GM23248 (cell line): Measurements from ENCODE around the gene DEDD2. TPM values are rescaled to one million over a fixed set of nuclear protein-coding genes. Genes with fewer than 3 reads are reported as not detected.

ENCODE experiments used
- DNase-seq: peaks from one replicate; pipeline ENCODE4 v3.0.0-alpha.2; 2015
- H2AFZ ChIP-seq: fragments of 200-600 bp; sonication (generic); 2 replicates; pipeline ENCODE4 v1.6.1; 2016; ENCODE audit warnings: antibody characterized with exemption
- H3F3A ChIP-seq: fragments of 200-600 bp; sonication (generic); 2 replicates; pipeline ENCODE4 v1.6.1; 2016; ENCODE audit warnings: mild to moderate bottlenecking, antibody characterized with exemption, mixed run types; ENCODE audit not compliant: insufficient read depth
- H3K27ac ChIP-seq: fragments of 200-600 bp; sonication (generic); 2 replicates; pipeline ENCODE4 v1.5.1; 2016; ENCODE audit warnings: mild to moderate bottlenecking
- H3K27me3 ChIP-seq: fragments of 200-600 bp; sonication (generic); replicated peaks from 2 replicates; pipeline ENCODE4 v1.6.1; 2016; ENCODE audit warnings: mild to moderate bottlenecking; ENCODE audit not compliant: insufficient read depth
- H3K36me3 ChIP-seq: fragments of 200-600 bp; sonication (generic); 2 replicates; pipeline ENCODE4 v1.6.1; 2016; ENCODE audit warnings: low read depth, mild to moderate bottlenecking
- H3K4me1 ChIP-seq: fragments of 200-600 bp; sonication (generic); 2 replicates; pipeline ENCODE4 v1.6.1; 2016; ENCODE audit warnings: mild to moderate bottlenecking; ENCODE audit not compliant: insufficient read depth
- H3K4me2 ChIP-seq: fragments of 200-600 bp; sonication (generic); one replicate; pipeline ENCODE4 v1.6.1; 2016; ENCODE audit warnings: mild to moderate bottlenecking; ENCODE audit not compliant: unreplicated experiment
- H3K4me3 ChIP-seq: fragments of 200-600 bp; sonication (generic); 2 replicates; pipeline ENCODE4 v1.5.1; 2016; ENCODE audit warnings: mild to moderate bottlenecking
- H3K79me2 ChIP-seq: fragments of 200-600 bp; sonication (generic); 2 replicates; pipeline ENCODE4 v1.6.1; 2016; ENCODE audit warnings: mild to moderate bottlenecking; ENCODE audit not compliant: insufficient read depth
- H3K9ac ChIP-seq: fragments of 200-600 bp; sonication (generic); 2 replicates; pipeline ENCODE4 v1.6.1; 2016; ENCODE audit warnings: mild to moderate bottlenecking
- H3K9me2 ChIP-seq: fragments of 200-600 bp; sonication (generic); 2 replicates; pipeline ENCODE4 v1.6.1; 2016; ENCODE audit warnings: mixed run types, mild to moderate bottlenecking, moderate library complexity; ENCODE audit not compliant: insufficient read depth
- H3K9me3 ChIP-seq: fragments of 200-600 bp; sonication (generic); one replicate; pipeline ENCODE4 v1.6.1; 2017; ENCODE audit warnings: low read depth
- H4K20me1 ChIP-seq: fragments of 200-600 bp; sonication (generic); 2 replicates; pipeline ENCODE4 v1.6.0; 2016; ENCODE audit not compliant: insufficient read depth
- EZH2 ChIP-seq: fragments of 200-600 bp; sonication (generic); IDR thresholded peaks from 2 replicates; pipeline ENCODE4 v1.6.1; 2018; ENCODE audit warnings: antibody characterized with exemption, mild to moderate bottlenecking; ENCODE audit not compliant: insufficient read depth, poor library complexity, severe bottlenecking
- EZH2phosphoT487 ChIP-seq: fragments of 200-600 bp; sonication (generic); IDR thresholded peaks from 2 replicates; pipeline ENCODE4 v1.6.1; 2018; ENCODE audit warnings: antibody characterized with exemption, moderate library complexity, mild to moderate bottlenecking, low read depth; ENCODE audit not compliant: insufficient read depth
- WGBS, 2 experiments: methylation state at CpG; one replicate each; pipeline ENCODE4 v1.1.6; 2015 to 2017; ENCODE audit warnings: low lambda C conversion rate in 2 of 2, low coverage in 1 of 2; ENCODE audit errors: missing lambda C conversion rate in 2 of 2; 5-methylcytosine and 5-hydroxymethylcytosine counted together
- in situ Hi-C: fragments of 300-500 bp; cut with MboI; formaldehyde crosslinking; loops from 2 replicates; pipeline ENCODE4 v1.15.0; 2020
- polyA plus RNA-seq: library from polyadenylated mRNA; unstranded; fragments of >200 nt; fragmentation: Nextera tagmentation; extraction: Ambion mirVana; gene quantifications from 2 replicates; pipeline ENCODE4 v1.2.1, GENCODE V29; 2016
- total RNA-seq: library from RNA; depleted of rRNA; stranded (reverse); fragments of >200 nt; shearing (Covaris generic); gene quantifications from 2 replicates; pipeline ENCODE4 v1.2.3, GENCODE V29; 2014

Gene DEDD2
- total and polyA plus RNA-seq, 2 experiments from 2014 or later = 21.1 to 27.8 TPM

GRCh38 chr19:42245231-42245630, 27.8 kb upstream of the DEDD2 start:
- DNase-seq = no peak
- H3K9ac ChIP-seq = peak overlapping the region; percentile 77; the same call in 1 of the 2 replicates
- 80 to 86% methylated on average over 10 of the region's 10 CpGs for WGBS, 2 experiments
- no peaks in the 10 kb centered on the region for H3K9me2 ChIP-seq
- peak overlapping the region; percentile 44; the same call in 1 of the 2 replicates for H2AFZ ChIP-seq
- peak overlapping the region; percentile 78 for H3K27ac ChIP-seq
- H3K4me2 ChIP-seq = peak overlapping the region; percentile 97
- peaks cover 44% of the 10 kb centered on the region for H3K79me2 ChIP-seq
- H3K9me3 ChIP-seq = no peaks in the 10 kb centered on the region
- 0 out of 2 replicates have a peak overlapping the region, but pooled peaks have one; percentile 86 for H3K4me3 ChIP-seq
- in situ Hi-C loops = no loop called here
- peaks cover 29% of the 10 kb centered on the region for H3F3A ChIP-seq
- TF ChIP-seq EZH2 (no peak), EZH2phosphoT487 (no peak)
- H3K36me3 ChIP-seq = no peaks in the 10 kb centered on the region
- no peaks in the 10 kb centered on the region for H4K20me1 ChIP-seq
- H3K27me3 ChIP-seq = no peaks in the 10 kb centered on the region
- peaks cover 36% of the 10 kb centered on the region for H3K4me1 ChIP-seq

- in situ Hi-C loops = no loop called here
Observed at GRCh38 chr19:42244347-42245220, 27.1 kb upstream of the DEDD2 start.

GRCh38 chr19:42242512-42243409, 25.3 kb upstream of the DEDD2 start, which contains the start of gene GSK3A:
Gene GSK3A (minus strand): TSS chr19:42242602. CDS start chr19:42242465, 137 bp downstream.
- peak within 1 kb of the TSS; percentile 85 for H2AFZ ChIP-seq

More at GRCh38 chr19:42244347-42245220, 27.1 kb upstream of the DEDD2 start:
- H3K4me1 ChIP-seq = peaks cover 35% of the 10 kb centered on the region
- peak; percentile 96 for DNase-seq
- H3K9ac ChIP-seq = peak overlapping the region; percentile 77
- H3K79me2 ChIP-seq = peaks cover 44% of the 10 kb centered on the region
- H3F3A ChIP-seq = peaks cover 29% of the 10 kb centered on the region
- H2AFZ ChIP-seq = peak overlapping the region; percentile 85
- H3K9me3 ChIP-seq = no peaks in the 10 kb centered on the region
- H3K9me2 ChIP-seq = no peaks in the 10 kb centered on the region
- H3K4me3 ChIP-seq = peak overlapping the region; percentile 86
- 2% methylated on average over 45 of the region's 45 CpGs for WGBS, 2 experiments
- H4K20me1 ChIP-seq = no peaks in the 10 kb centered on the region
- peak overlapping the region; percentile 78 for H3K27ac ChIP-seq
- peak overlapping the region; percentile 97 for H3K4me2 ChIP-seq
- H3K27me3 ChIP-seq = no peaks in the 10 kb centered on the region
- TF ChIP-seq EZH2phosphoT487 = no peak
- TF ChIP-seq EZH2 = no peak
- no peaks in the 10 kb centered on the region for H3K36me3 ChIP-seq

GRCh38 chr19:42242069-42242511, 24.6 kb upstream of the DEDD2 start:
- 1 to 3% methylated on average over 27 to 40 of the region's 49 CpGs for WGBS, 2 experiments
- Histone ChIP-seq H3K9me2 (no peaks in the 10 kb centered on the region), H4K20me1 (no peaks in the 10 kb centered on the region), H3K9me3 (no peaks in the 10 kb centered on the region), H3F3A (peaks cover 27% of the 10 kb centered on the region), H3K79me2 (peaks cover 48% of the 10 kb centered on the region), H3K9ac (peak overlapping the region; percentile 89), H3K4me3 (peak overlapping the region; percentile 86), H3K27ac (peak overlapping the region; percentile 58), H3K27me3 (no peaks in the 10 kb centered on the region), H2AFZ (peak overlapping the region; percentile 42; the same call in 1 of the 2 replicates), H3K36me3 (no peaks in the 10 kb centered on the region), H3K4me2 (peak overlapping the region; percentile 85), H3K4me1 (peaks cover 32% of the 10 kb centered on the region)
- in situ Hi-C loops = no loop called here
- DNase-seq = peak; percentile 61
- TF ChIP-seq EZH2phosphoT487 (no peak), EZH2 (no peak)

More at GRCh38 chr19:42242512-42243409, 25.3 kb upstream of the DEDD2 start, which contains the start of gene GSK3A:
- H3K27me3 ChIP-seq = no peaks in the 10 kb centered on the region
- H4K20me1 ChIP-seq = no peaks in the 10 kb centered on the region
- in situ Hi-C loops = no loop called here
- H3K79me2 ChIP-seq = peaks cover 43% of the 10 kb centered on the region
- no peaks in the 10 kb centered on the region for H3K9me3 ChIP-seq
- TF ChIP-seq EZH2 (no peak), EZH2phosphoT487 (no peak)
- H3K9me2 ChIP-seq = no peaks in the 10 kb centered on the region
- H3K9ac ChIP-seq = peak within 1 kb of the TSS; percentile 89
- WGBS, 2 experiments = 1% methylated on average over 72 to 75 of the region's 76 CpGs
- H3K4me3 ChIP-seq = peak within 1 kb of the TSS; percentile 86
- no peaks in the 10 kb centered on the region for H3K36me3 ChIP-seq
- H3K27ac ChIP-seq = peak within 1 kb of the TSS; percentile 67
- H3K4me1 ChIP-seq = peaks cover 35% of the 10 kb centered on the region
- H3K4me2 ChIP-seq = peak within 1 kb of the TSS; percentile 97
- H3F3A ChIP-seq = peaks cover 29% of the 10 kb centered on the region
- peak; percentile 99 for DNase-seq
